ENCODE measurements around the gene PCNX1.
"Not testable (repeated sequence)": the region's sequence is repeated elsewhere in the genome, so short reads cannot be mapped to it uniquely, and the experiment has no call there.

Gene PCNX1

DNA sequence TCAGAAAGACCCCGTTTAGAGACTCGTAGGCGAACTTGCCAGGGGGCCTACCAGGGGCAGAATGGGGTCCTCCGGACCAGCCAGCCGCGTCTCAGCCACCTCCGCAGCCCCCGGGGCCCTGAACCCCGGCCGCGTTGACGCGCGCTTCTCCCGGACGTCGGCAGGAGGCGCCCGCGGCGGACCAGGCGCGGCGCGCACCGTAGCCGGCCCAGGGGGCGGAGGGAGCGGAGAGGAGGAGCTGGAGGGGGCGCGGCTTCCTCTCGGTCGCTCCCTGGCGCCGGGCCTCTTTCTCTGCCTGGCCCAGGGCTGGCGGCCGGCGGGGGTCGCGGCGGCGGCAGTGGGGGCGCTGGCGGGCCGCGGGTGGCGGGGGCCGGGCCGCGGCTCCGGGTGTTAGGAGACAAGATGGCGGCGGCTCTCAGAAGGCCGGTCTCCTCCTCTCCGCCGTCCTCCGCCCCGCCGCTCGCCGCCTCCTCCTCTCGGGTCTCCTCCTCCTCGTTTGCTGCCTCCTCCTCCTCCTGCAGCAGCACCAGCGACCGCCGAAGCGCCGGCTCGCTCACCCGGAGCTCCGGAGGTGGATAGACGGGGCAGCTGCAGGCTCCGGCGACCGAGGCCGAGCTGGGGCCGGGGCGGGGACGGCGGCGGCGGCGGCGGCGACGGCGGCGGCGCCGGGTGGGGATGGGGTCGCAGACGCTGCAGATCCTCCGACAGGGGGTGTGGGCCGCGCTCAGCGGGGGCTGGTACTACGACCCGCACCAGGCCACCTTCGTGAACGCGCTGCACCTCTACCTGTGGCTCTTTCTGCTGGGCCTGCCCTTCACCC lies at the start of gene PCNX1:
Gene PCNX1, plus strand, starts transcription at position 284 of the 820 bp plus-strand sequence. Its CDS starts 392 bp downstream, at position 676.
- DNase-seq (ENCODE audit: low read depth in 1 of 2, low spot score in 1 of 2) = peak; percentile 78 to 83

DNA sequence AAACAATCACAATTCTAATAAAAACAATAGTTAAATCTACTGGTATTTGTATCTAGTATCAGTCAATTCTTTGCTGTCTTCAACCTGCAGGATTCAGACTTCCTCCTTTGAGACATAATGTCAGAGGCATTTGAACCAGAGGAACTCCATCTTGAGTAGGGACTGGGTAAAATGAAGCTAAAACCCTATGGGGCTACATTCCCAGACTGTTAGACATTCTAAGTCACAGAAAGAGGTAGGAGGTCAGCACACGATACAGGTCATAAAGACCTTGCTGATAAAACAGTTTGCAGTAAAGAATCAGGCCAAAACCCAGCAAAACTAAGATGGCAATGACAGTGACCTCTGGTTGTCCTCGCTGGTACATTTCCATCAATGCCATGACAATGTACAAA lies 49.8 kb upstream of the PCNX1 start:
- no peak for DNase-seq (ENCODE audit: low read depth in 1 of 2, low spot score in 1 of 2)

DNA sequence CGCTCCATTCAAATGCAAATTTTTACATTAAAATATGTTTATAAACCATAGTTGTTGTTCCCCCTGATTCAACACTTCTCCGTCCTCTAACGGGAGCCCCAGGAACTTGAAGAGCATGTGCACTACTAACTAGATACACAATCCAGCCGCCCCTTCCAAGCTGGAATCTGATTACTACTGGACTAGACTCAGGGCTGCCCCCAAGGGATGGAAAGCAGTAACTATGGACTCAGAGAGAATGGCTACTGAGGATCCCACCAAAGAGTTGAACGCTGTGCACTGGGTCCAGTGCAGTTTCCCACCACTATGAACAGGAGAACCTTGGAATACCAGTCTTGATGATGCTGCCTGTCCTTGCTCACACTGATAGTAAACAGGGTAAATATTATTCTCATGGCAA lies 48.6 kb upstream of the PCNX1 start:
- DNase-seq (ENCODE audit: low read depth in 1 of 2, low spot score in 1 of 2) = no peak

DNA sequence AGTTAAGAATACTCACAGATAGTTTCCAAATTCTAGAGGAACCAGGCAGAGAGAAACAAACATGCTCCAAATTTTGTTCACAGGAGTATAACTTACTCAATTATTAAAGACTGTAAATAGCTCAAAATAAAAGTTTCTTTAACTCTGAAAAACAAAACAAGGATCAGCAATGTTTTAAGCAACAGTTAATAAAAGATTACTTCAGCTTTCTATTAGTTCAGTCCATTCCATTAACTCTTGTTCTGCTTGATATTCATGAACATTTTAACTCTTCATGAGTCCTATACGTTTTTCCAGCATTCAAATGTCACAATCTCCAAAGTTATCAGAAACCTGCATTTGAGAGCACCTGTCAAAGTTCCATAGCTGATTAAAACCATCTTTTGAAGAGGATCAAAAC lies 40.3 kb upstream of the PCNX1 start:
- DNase-seq (ENCODE audit: low read depth in 1 of 2, low spot score in 1 of 2) = not testable (repeated sequence)

DNA sequence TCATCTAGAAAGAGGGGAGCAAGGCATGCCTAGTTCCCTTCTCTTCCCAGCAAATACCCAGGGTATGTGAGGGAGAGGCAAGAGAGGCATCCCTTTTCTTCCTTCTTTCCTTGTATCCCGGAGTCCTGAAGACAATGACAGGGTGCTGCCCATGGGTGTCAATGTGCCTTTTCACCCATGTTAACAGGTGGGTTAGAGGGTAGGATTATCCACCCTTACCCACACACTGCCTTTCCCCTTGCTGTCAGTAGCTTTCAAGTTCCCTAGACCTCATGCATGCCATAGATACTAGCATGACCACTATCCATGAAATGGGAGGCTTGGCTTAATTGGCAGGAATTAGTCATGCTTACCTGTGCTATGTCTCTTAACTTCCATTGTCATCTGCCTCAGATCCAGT lies 36.3 kb upstream of the PCNX1 start:
- no peak for DNase-seq (ENCODE audit: low read depth in 1 of 2, low spot score in 1 of 2)

DNA sequence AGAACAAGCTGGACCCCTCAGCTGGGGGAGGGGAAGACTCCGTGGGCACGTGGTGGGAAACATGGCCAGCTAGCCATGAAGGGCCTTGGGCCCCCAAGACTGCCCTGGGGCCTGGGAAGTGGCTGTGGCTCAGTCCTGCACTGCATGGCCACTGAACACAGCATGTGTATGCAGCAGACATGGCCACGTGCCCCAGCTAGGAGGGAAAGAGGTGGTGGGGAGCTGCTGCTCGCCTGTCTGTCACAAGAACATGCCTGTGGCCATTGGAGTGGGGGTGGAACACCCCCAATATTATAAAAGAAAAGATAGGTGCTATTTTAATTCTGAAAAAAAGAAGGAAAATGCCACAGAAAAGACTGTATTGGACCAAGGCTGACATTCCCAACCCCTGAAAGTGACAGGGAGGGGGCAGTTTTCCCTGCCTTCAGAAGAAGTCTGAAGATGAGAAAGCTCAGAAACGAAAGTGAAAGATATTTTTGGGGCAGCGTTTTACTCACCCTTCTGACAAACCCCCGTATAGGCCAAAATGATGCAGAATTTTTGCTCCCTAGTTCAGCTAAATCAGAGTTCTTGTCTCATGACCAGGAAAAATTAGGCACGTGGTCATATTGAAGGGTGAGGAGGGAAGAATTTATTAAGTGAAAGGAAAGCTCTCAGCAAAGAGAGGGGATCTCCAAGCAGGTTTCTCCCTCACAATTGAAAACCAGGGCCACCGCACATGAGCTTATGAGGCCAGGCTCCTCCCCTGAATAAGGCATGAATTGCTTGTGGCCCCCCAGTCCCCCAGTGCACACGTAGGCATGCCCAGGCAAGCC lies 35.2 kb upstream of the PCNX1 start:
- no peak for DNase-seq (ENCODE audit: low read depth in 1 of 2, low spot score in 1 of 2)

DNA sequence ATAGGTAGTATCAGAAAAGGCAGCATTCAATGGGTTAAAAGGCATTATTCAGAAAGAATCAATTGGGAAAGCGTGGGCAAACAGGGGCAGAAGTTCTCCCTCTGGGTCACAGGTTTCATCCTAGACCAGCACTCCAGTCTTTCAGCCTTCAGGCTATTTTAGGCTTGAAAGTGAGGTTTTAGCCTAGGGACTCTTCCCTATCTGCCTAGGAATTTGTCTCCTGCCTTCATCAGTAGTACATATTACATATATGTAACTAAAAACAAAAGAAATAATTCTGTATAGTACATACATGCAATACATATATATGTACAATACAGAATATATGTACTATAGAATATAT lies 34.6 kb upstream of the PCNX1 start:
- DNase-seq (ENCODE audit: low read depth in 1 of 2, low spot score in 1 of 2) = no peak

DNA sequence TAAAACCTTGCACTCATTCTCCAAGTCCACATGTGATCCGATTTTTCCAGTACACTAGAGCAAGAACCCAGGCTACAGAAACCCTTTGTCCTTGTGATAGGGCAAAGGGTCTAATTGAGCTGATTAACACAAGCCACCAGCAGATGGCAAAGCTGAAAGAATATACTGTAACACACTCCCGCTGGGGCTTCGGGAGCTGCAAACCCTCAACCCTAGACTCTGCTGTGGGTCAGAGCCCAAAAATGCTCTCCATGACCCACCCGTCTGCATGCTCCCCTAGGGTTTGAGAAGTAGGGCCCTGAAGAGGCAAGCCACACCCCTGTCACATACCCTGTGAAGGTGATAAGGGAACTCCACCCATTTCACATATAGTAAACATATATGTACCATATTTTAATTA lies 33.6 kb upstream of the PCNX1 start:
- DNase-seq (ENCODE audit: low read depth in 1 of 2, low spot score in 1 of 2) = no peak

DNA sequence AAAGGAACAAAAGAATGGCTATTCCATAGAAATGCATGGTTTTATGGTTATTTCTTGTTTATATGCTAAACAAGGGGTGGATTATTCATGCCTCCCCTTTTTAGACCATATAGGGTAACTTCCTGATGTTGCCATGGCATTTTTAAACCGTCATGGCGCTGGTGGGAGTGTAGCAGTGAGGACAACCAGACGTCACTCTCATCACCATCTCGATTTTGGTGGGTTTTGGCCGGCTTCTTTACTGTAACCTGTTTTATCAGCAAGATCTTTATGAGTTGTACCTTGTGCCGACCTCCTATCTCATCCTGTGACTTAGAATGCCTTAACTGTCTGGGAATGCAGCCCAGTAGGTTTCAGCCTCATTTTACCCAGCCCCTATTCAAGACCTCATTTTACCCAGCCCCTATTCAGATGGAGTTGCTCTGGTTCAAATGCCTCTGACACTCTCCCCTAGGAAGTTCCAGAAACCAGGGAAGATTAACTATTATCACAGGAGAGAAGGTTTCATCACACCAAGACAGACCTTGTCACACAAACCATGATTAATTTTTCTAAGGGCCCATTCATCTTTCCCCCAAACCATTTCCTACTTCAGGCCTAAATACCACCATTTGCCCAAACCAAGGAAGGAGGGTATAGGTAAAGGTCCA lies 31.3 kb upstream of the PCNX1 start:
- DNase-seq (ENCODE audit: low read depth in 1 of 2, low spot score in 1 of 2) = not testable (repeated sequence)

DNA sequence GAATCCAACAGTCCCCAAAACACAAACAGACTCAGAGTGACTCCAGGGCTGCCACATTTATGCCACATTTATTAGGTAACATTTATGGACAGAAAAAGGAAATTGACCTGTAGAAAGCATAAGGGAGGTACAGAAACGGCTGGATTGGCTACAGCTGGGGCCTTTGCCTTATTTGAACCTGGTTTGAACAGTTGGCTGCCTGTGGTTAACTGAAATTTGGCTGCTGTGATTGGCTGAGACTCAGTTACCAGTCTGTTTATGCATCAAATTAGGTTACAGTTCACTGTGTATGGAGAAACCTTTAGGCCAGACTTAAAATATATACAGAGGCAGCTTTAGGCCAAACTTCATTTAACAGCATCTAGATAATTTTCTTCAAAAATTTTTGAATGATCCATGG lies 27.8 kb upstream of the PCNX1 start:
- DNase-seq (ENCODE audit: low read depth in 1 of 2, low spot score in 1 of 2) = no peak

DNA sequence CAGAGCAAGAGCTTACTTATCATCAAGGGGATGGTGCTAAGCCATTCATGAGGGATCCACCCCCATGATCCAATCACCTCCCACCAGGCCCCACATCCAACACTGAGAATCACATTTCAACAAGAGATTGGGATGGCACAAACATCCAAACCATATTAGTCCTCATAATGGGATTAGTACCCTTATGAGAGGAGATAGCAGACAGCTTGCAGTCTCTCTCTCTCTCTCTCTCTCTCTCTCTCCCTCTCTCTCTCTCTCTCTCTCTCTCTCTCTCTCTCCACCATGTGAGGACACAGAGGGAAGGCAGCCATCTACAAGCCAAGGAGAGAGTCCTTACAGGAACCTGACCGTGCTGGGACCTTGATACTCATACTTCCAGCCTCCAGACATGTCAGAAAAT lies 26.4 kb upstream of the PCNX1 start:
- not testable (repeated sequence) for DNase-seq (ENCODE audit: low read depth in 1 of 2, low spot score in 1 of 2)

DNA sequence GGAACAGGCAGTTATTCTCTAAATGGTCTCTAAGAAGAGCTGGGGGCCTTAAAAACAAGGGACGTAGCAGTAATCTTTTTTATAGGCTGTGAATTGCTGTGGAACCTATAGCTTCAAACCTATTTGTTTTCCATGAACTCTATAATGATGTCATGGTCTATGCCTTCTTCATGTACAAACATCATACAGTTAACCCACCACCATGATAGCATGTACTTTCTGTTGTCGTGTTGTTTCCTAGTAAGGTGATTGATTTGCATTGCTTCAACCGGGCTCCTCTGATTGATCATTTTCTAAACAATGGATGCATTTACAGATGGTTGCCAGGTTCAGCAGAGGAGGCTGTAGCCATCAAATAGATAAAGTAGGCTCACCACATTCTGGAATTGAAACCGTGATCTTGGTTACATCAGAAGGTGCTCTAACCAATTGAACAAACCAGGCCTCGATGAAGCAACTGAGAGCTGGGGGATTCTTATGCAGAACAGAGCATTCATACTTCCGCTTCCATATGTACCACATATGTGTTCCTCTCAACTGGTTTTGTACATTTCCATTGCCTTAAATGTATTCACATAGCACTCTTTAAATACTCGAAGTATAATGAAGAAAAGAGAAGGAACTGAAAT lies 25.6 kb upstream of the PCNX1 start:
- no peak for DNase-seq (ENCODE audit: low read depth in 1 of 2, low spot score in 1 of 2)

DNA sequence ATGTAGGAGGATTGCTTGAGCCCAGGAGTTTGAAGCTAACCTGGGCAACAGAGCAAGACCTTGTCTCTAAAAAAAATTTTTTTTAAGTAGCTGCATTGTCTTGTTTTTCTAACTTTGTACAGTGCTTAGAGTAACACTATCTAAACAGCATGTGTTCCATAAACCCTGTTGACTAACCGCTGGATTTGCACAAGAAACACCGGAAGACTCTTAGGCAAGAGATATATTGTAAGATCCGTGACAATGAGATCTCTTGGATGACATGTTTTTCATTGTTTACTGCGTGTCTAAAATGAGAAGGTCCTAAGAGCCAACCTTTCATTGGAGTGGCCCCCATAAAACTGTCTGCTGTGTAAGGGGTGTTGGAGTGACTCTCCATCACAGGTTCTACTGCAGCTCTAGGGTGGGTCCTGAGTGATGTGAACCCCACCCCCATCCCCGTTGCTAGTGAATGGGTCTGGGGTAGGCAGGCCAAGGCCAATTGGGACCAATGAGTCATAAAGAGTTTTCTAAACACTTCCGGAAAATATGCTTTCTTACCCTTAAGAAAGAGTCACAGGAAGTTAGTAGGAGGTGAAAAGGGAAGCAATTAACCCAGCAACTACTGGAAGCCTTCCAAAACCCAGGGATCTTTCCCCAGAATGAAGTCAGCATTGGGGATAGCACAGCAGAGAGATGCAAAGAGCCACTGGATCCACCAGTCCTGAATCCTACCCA lies 24.3 kb upstream of the PCNX1 start:
- DNase-seq (ENCODE audit: low read depth in 1 of 2, low spot score in 1 of 2) = no peak

DNA sequence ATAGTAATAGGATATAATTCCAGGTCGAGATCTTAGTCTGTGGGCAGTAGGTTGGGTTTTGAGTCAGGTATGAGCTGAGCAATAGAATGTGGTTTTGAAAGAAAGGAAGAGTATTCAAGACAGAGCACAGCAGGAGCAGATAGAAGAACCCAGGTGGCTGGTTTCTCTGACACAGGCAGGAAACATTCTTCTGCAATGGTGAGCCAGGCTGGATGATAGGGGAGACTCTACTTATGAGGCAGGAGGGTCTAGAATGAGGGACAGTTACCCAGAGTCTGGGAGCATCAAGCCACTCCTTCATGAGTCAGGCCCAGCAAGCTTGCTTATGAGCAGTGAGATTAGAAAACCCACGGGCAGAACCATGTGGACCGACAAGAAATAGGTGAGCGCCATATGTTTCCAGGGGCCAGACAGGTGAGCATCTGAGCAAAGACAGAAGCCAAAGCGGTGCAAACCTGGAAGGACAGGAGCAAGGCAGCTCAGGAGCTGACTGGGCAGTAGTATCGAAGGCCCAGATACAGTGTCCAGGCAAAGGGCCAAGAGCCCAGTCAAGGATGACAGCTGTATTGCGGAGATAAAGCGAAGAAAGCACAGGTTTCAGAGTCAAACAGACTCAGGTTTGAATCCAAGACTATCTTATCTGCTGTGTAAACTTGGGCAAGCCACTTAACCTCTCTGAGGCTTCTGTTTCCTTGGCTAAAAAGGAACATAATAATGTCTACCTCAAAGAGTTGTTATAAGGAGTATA lies 22.5 kb upstream of the PCNX1 start:
- DNase-seq (ENCODE audit: low read depth in 1 of 2, low spot score in 1 of 2) = no peak

DNA sequence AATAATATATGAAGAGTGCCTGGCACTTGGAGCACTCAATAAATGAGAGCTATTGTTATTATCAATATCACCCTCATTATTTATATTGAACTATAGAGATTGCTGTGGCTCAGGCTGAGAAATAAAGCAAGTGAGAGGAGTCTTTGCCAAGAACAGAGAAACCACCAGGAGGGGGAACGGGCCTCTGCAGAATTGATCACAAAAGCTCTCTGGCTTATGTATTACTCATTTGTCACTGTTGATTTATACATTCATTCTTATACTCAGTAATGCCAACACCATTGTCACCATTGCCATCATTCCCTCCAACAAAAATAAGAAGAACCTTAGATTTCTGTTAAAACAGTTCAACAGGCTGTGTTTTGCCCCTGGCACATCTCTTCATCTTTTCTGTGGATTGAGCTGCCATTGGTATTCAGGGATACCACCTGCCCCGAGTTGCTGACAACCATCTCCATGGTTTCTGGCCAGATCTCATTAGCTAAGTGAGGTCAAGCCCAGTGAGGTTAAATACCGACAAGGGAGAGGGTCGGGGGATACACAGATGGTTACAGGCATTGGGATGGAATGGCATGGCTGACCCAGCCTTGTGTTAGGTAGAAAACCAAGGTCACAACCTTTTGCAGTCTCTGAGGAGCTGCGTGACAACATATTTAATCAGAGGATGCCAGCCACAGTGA lies 21.8 kb upstream of the PCNX1 start:
- DNase-seq (ENCODE audit: low read depth in 1 of 2, low spot score in 1 of 2) = peak in 1 of 2 donors; percentile 25

DNA sequence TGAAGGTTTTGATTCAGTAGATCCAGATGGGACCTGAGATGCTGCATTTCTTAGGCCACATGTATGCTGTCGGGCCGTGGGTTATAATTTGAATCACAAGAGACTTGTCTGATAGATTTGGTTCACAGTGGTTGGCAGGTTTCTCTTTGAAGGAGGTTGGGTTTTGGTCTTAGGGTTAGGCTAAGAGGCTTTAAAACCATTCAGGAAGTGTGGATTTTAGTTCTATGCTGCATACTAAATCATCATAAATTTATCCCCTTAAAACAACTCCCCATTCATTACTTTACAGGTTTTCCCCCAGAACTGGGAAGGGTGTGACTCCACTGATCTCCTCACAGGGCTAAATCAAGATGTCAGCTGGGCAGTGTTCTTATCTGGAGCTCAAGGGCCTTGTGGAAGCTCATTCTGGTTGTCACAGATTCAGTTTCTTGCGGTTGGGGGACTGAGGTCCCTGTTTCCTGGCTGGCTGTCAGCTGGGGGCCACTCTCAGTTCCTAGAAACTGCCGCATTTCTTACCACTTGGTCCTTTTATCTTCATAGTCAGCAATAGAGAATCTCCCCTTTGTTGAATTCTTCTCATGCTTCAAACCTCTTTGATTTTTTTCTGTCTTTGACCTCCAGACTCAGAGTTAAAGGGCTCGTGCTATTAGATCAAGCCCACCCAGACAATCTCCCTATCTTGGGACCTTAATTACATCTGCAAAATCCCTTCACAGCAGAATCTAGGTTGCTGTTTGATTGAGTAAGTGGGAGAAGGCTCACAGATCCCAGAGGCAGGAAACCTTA lies 20.6 kb upstream of the PCNX1 start:
- no peak for DNase-seq (ENCODE audit: low read depth in 1 of 2, low spot score in 1 of 2)

DNA sequence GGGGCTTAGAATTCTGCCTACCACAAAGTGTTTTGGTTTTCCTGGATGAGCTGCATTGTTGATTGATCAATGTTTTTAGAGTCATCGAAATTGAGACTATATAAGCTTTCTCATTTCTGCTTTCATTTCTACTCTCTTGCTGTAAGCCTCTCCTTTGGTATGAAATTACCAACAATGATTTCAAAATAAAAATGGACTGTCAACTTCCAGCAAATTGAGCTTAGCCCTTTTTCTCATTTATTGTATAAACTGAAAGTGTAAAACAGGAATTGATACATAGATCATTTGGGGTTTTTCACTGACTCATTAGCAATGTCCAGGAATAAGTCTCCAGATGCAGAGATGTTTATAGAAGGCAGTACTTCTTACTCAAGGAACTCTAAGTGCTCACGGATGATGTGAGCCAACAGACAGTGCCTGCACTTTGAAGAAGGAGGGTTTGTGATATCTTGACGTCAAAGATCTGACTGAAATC lies 20.0 kb upstream of the PCNX1 start:
- no peak for DNase-seq (ENCODE audit: low read depth in 1 of 2, low spot score in 1 of 2)

DNA sequence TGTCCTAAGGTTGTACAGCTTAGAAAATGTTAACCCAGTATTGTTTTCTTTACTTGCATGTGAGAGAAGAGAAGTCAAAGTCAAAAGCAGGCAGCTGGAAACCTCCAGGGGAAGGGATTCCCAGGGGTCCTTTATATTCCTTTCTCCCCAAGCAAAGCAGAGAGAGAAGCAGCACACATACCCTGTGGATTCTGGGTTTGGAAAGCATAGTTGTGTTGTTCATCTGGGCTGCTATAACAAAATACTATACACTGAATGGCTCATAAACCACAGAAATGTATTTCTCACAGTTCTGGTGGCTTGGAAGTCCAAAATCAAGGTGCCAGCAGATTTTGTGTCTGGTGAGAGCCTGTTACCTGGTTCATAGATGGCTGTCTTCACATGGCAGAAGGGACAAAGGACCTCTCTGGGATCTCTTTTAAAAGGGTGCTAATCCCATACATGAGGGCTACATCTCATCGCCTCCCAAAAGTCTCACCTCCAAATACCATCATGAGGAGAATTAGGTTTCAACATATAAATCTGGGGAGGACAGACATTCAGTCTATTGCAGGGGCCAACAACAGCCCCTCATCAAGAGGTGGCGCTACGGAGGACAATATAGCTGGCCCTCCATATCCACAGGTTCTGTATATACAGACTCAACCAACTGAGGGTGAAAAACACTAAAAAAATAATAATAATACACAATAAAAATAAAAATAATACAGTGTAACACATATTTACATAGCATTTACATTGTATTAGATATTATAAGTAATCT lies 19.3 kb upstream of the PCNX1 start:
- no peak for DNase-seq (ENCODE audit: low read depth in 1 of 2, low spot score in 1 of 2)
